ENCODE measurements around the gene DBX2.
"Not testable (repeated sequence)": the region's sequence is repeated elsewhere in the genome, so short reads cannot be mapped to it uniquely, and the experiment has no call there.

DBX2 gene

GRCh38 chr12:45008211-45008610 is 42.7 kb downstream of the DBX2 start:
- DNase-seq = no peak

GRCh38 chr12:44999355-44999754 is 51.5 kb downstream of the DBX2 start:
- no peak for DNase-seq

- no peak for DNase-seq
These were observed 57.7 kb downstream of the DBX2 start for GRCh38 chr12:44993161-44993560.

- DNase-seq = not testable (repeated sequence)
These were observed 66.0 kb downstream of the DBX2 start for GRCh38 chr12:44984863-44985262.

- DNase-seq = no peak
These were observed 71.0 kb downstream of the DBX2 start for GRCh38 chr12:44979918-44980317.

- peak; percentile 11 for DNase-seq
These were observed 74.7 kb downstream of the DBX2 start for GRCh38 chr12:44976246-44976645.

- peak; percentile 9 for DNase-seq
These were observed 78.0 kb downstream of the DBX2 start for GRCh38 chr12:44972746-44973421.

GRCh38 chr12:44968965-44969364 is 81.9 kb downstream of the DBX2 start:
- no peak for DNase-seq
